ENCODE results near the gene NUDC. TPM values are rescaled to one million over a fixed set of nuclear protein-coding genes. Genes with fewer than 3 reads are reported as not detected.

Gene NUDC
- total RNA-seq, 4 donors from 2014 or later, result 20.6 to 133 (median 41.0) TPM

GRCh38 chr1:26960625-26960966, 39.1 kb downstream of the NUDC start:
- TF ChIP-seq, protein P1, sequence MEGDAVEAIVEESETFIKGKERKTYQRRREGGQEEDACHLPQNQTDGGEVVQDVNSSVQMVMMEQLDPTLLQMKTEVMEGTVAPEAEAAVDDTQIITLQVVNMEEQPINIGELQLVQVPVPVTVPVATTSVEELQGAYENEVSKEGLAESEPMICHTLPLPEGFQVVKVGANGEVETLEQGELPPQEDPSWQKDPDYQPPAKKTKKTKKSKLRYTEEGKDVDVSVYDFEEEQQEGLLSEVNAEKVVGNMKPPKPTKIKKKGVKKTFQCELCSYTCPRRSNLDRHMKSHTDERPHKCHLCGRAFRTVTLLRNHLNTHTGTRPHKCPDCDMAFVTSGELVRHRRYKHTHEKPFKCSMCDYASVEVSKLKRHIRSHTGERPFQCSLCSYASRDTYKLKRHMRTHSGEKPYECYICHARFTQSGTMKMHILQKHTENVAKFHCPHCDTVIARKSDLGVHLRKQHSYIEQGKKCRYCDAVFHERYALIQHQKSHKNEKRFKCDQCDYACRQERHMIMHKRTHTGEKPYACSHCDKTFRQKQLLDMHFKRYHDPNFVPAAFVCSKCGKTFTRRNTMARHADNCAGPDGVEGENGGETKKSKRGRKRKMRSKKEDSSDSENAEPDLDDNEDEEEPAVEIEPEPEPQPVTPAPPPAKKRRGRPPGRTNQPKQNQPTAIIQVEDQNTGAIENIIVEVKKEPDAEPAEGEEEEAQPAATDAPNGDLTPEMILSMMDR (IDR thresholded peaks at IDR 0.05), result no peak
- no peak for TF ChIP-seq POLR2A (IDR thresholded peaks at IDR 0.05)
- no peaks in the 10 kb centered on the region for H3K9me3 ChIP-seq
- intact Hi-C loops (cut with DNase I; ENCODE audit: low total_unique reads), result no loop called here
- DNase-seq, result no peak
- peaks cover 0 to 9% of the 10 kb centered on the region in 2 donors for H3K4me1 ChIP-seq
- H3K27me3 ChIP-seq, result peaks cover 11 to 33% of the 10 kb centered on the region in 2 donors
- H3K27ac ChIP-seq, result no peak overlapping the region
- H3K4me3 ChIP-seq, result peak overlapping the region in 1 of 2 donors; percentile 19
- no peaks in the 10 kb centered on the region for H3K36me3 ChIP-seq

DNA sequence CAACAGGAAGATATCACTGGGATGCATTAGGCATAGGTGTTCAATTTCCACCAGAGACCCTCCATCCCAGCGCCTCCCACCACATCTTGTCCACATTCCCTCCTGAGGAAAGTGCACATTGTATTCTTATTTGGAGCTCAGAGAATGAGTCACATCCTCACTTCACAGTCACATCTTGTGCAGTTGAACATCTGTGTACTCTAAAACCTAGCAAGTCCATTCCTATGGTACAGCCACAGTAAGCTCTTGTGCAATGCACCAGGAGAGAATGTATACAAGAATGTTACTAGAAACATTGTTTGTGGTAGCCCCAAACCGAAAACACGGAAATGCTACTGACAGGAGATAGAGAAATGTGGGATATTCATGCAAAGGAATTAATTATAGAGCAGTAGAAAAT, 40.3 kb downstream of the NUDC start:
- Histone ChIP-seq H3K4me3 (no peak overlapping the region), H3K27me3 (peaks cover 11 to 34% of the 10 kb centered on the region in 2 donors), H3K27ac (no peak overlapping the region), H3K9me3 (no peaks in the 10 kb centered on the region), H3K4me1 (peaks cover 0 to 9% of the 10 kb centered on the region in 2 donors), H3K36me3 (no peaks in the 10 kb centered on the region)
- no peak for TF ChIP-seq POLR2A (IDR thresholded peaks at IDR 0.05)
- TF ChIP-seq, protein P1 (IDR thresholded peaks at IDR 0.05), result no peak
- DNase-seq, result no peak
- intact Hi-C loops (cut with DNase I; ENCODE audit: low total_unique reads), result no loop called here

DNA sequence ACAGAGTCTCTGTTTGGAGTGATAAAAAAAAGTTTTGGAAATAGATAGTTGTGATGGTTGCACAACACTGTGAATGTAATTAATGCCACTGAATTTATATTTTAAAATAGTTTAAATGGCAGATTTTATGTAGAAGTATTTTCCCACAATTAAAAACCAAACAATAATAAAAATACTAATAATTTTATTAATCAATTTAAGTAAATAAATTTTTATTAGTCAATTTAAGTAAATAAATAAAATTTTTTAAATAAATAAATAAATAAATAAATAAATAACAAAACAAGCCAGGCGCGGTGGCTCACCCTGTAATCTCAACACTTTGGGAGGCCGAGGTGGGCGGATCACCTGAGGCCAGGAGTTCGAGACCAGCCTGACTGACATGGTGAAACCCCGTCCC, 43.7 kb downstream of the NUDC start:
- Histone ChIP-seq H3K27ac (no peak overlapping the region), H3K4me3 (no peak overlapping the region), H3K4me1 (peaks cover 0 to 1% of the 10 kb centered on the region in 2 donors), H3K36me3 (no peaks in the 10 kb centered on the region), H3K27me3 (peaks cover 4 to 7% of the 10 kb centered on the region in 2 donors), H3K9me3 (no peaks in the 10 kb centered on the region)
- TF ChIP-seq POLR2A (IDR thresholded peaks at IDR 0.05), result no peak
- TF ChIP-seq, protein P1 (IDR thresholded peaks at IDR 0.05), result no peak
- no peak for DNase-seq
- intact Hi-C loops (cut with DNase I; ENCODE audit: low total_unique reads), result no loop called here

GRCh38 chr1:26965628-26966027, 44.1 kb downstream of the NUDC start:
- no peak for DNase-seq
- H3K4me1 ChIP-seq, result no peaks in the 10 kb centered on the region
- no peaks in the 10 kb centered on the region for H3K36me3 ChIP-seq
- no peak for TF ChIP-seq POLR2A (IDR thresholded peaks at IDR 0.05)
- no peak overlapping the region for H3K4me3 ChIP-seq
- intact Hi-C loops (cut with DNase I; ENCODE audit: low total_unique reads), result no loop called here
- peaks cover under 1 to 7% of the 10 kb centered on the region in 2 donors for H3K27me3 ChIP-seq
- no peak overlapping the region for H3K27ac ChIP-seq
- no peaks in the 10 kb centered on the region for H3K9me3 ChIP-seq

DNA sequence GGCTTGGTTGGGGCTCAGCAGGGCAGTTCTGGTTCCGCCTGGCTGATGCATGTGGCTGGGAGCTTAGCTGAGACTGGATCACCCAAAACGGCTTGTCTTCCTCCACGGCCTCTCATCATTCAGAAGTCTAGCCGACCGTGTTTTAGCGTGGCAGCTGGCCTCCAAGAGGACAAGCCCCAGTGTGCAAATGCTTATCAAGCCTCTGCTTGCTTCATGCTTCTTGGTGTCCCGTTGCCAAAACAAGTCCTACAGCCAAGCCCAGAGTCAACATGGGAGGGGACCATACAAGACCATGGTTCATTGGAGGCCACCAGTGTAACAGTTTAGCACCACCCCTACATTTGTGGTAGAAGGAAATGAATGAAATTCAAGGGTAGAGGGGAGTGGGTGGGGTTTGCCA, 49.3 kb downstream of the NUDC start:
- Histone ChIP-seq H3K27ac (no peak overlapping the region), H3K36me3 (no peaks in the 10 kb centered on the region), H3K4me3 (no peak overlapping the region), H3K4me1 (no peaks in the 10 kb centered on the region), H3K27me3 (peaks cover 0 to 2% of the 10 kb centered on the region in 2 donors), H3K9me3 (no peaks in the 10 kb centered on the region)
- TF ChIP-seq POLR2A (IDR thresholded peaks at IDR 0.05), result no peak
- TF ChIP-seq, protein P1 (IDR thresholded peaks at IDR 0.05), result no peak
- DNase-seq, result no peak
- intact Hi-C loops (cut with DNase I; ENCODE audit: low total_unique reads), result no loop called here

DNA sequence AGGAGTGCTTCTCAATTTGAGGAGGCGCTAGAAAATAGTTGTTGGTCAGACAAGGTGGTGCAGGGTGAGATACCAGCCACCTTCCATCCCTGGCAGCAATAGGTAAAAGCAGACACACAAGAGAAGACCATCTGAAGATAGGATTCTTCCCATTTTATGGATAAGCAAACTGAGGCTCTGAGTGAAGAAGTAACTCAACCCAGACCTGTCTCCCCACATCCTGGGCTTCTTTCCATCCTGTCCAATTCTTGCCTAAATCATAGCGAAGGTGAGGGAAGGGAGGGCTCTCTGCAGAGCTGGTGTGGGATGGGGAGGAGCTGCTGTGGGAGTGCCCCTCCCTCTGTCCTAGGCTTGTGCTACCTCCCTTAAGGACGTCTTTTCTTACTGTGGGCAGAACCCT, 50.0 kb downstream of the NUDC start:
- no peaks in the 10 kb centered on the region for H3K9me3 ChIP-seq
- no peaks in the 10 kb centered on the region for H3K27me3 ChIP-seq
- no peaks in the 10 kb centered on the region for H3K36me3 ChIP-seq
- no peak overlapping the region for H3K27ac ChIP-seq
- intact Hi-C loops (cut with DNase I; ENCODE audit: low total_unique reads), result no loop called here
- no peak overlapping the region for H3K4me3 ChIP-seq
- TF ChIP-seq, protein P1 (IDR thresholded peaks at IDR 0.05), result no peak
- TF ChIP-seq POLR2A (IDR thresholded peaks at IDR 0.05), result no peak
- H3K4me1 ChIP-seq, result no peaks in the 10 kb centered on the region
- DNase-seq, result no peak

Data from uterus (tissue), 4 donors.